ENCODE data around the gene SETD5.

SETD5 gene

GRCh38 chr3:9397332-9397905, at the start of gene SETD5:
SETD5 (plus strand) TSS chr3:9397615; CDS start chr3:9428939, 31,324 bp downstream.
- DNase-seq = peak; percentile 99

GRCh38 chr3:9347887-9348286, 49.5 kb upstream of the SETD5 start:
- DNase-seq = no peak

GRCh38 chr3:9349321-9350117, 47.9 kb upstream of the SETD5 start:
- no peak for DNase-seq

- no peak for DNase-seq
Measured at GRCh38 chr3:9351709-9352126, 45.7 kb upstream of the SETD5 start.

- DNase-seq = peak; percentile 88
Measured at GRCh38 chr3:9352917-9353752, 44.3 kb upstream of the SETD5 start.

- DNase-seq = no peak
Measured at GRCh38 chr3:9361691-9362388, 35.6 kb upstream of the SETD5 start.

- DNase-seq = peak; percentile 97
Measured at GRCh38 chr3:9362731-9363530, 34.5 kb upstream of the SETD5 start, which contains the start of gene THUMPD3. THUMPD3 (plus strand) TSS chr3:9363054; CDS start chr3:9365069, 2,015 bp downstream.

- no peak for DNase-seq
Measured at GRCh38 chr3:9369508-9369907, 27.9 kb upstream of the SETD5 start.

- no peak for DNase-seq
Measured at GRCh38 chr3:9373465-9373864, 23.9 kb upstream of the SETD5 start.

- DNase-seq = no peak
Measured at GRCh38 chr3:9377981-9378380, 19.4 kb upstream of the SETD5 start.

GRCh38 chr3:9379327-9379726, 18.1 kb upstream of the SETD5 start:
- DNase-seq = no peak

- no peak for DNase-seq
Measured at GRCh38 chr3:9380014-9380413, 17.4 kb upstream of the SETD5 start.

- DNase-seq = no peak
Measured at GRCh38 chr3:9384141-9384828, 13.1 kb upstream of the SETD5 start.

- DNase-seq = no peak
Measured at GRCh38 chr3:9385187-9386077, 12.0 kb upstream of the SETD5 start.

- DNase-seq = no peak
Measured at GRCh38 chr3:9386078-9386459, 11.3 kb upstream of the SETD5 start.

- no peak for DNase-seq
Measured at GRCh38 chr3:9386501-9387321, 10.7 kb upstream of the SETD5 start.

GRCh38 chr3:9387322-9387655, 10.1 kb upstream of the SETD5 start:
- DNase-seq = no peak

- DNase-seq = no peak
Measured at GRCh38 chr3:9388142-9388541, 9.3 kb upstream of the SETD5 start.

GRCh38 chr3:9388562-9389272, 8.7 kb upstream of the SETD5 start:
- no peak for DNase-seq

All from eye (tissue), 1 donor.